ENCODE data around the gene CBLB.

CBLB gene

DNA sequence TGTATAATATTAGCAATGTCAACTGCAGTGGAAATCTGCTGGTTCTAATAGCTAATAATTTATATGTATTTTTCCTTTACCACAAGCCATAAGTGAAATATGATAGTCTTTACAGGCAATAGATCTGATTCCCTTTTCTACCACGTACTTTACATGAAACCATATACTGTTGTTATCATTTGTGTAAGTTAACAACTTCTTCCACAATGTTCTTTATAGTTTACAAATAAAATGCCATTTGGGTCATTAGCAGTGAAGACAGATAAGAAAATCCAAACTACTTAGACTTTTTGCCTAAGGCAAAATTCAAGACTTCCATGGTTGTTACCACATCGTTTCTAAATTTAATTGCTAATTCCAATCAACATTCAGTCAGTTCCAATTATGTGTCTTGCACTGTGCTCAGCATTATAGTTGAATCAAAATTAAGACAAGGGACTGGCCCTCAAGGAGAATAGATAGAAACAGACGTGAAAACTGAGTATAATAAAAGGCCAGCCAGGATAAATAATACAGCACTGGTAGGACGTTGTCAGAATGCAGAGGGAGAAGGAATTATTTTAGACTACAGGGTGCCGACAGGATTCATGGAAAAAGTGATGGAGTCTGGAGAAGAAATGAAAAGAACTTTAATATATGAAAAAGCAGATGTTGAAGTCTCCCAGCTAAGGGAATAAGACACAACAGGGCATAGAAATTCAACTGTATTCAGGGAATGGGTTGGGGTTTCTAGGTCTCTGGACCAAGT, 252.3 kb downstream of the CBLB start:
- DNase-seq (ENCODE audit: low read depth): no peak

DNA sequence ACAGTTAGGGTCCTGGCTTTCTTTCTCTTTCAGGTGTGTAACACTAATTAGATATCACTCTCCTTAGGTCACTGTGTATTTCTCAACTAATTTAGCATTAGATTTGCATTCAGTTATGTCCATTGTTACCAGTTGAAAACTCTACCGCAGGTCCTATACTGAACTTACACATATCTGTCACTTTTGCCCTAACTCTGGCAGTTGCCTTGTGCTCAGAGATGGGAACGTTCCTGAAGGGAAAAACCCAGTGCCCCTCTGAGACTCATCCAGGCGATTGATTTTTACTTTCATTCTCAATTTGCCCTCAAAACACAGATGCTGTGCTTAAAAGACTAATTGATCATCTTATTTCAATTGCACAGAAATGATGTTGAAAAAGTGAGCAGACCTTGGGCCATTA, 253.0 kb downstream of the CBLB start:
- no peak for DNase-seq (ENCODE audit: low read depth)

- no peak for DNase-seq (ENCODE audit: low read depth)
Measured at GRCh38 chr3:105614288-105615030, 254.4 kb downstream of the CBLB start.

DNA sequence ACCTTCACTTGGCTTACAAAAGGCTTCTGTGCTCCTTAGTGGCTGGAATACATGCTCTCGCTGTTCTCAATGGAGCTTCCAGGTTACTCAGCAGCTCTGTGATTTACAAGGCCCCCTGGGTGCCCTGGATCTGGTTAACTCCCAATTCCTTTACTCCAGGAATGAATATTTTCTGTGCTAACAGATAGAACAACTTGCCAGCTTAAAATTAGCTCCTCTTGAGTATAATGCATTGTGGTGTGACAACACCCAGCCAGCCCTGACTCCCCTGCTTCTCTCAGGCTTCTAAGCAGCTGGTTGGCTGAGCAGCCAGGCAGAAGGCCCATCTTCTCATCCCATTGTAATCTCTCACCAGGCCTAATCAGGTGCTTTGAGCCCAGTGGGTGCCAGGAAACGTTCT, 255.7 kb downstream of the CBLB start:
- DNase-seq (ENCODE audit: low read depth): no peak

DNA sequence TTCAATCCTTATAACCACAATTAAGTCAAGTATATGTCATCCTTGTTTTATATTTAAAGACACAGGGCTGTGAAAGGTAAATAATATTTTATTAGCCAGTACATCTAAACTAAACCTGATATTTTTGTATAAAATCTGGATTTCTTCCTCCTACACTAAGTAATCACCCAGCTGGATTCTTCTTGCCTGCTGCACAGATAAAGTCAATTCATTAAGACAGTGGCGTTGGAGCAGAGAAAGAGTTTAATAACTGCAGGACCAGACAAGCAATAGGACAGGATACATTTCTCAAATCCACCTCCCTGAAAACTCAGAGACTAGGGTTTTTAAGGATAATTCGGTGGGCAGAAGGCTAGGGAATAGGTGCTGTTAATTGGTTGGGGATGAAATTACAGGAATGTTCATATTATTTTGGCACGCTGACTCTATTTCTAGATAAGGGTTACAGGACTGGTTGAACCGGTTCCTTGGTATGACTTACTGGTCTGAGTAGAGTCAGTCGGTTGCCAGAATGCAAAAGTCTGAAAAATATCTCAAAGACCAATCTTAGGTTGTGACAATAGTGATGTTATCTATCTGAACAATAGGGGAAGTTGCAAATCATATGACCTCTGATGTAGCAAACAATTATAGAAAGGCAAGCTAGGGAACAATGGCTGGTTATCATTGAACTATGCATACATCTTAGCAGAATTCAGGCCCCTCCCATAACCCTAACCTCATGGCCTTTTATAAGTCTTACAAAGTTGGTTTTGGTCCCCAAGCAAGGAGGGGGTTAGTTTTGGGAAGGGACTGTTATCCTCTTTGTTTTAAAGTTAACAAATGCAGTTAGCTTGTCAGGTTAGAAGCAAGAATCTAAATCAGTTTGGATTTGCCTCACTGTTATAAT, 257.3 kb downstream of the CBLB start:
- no peak for DNase-seq (ENCODE audit: low read depth)

DNA sequence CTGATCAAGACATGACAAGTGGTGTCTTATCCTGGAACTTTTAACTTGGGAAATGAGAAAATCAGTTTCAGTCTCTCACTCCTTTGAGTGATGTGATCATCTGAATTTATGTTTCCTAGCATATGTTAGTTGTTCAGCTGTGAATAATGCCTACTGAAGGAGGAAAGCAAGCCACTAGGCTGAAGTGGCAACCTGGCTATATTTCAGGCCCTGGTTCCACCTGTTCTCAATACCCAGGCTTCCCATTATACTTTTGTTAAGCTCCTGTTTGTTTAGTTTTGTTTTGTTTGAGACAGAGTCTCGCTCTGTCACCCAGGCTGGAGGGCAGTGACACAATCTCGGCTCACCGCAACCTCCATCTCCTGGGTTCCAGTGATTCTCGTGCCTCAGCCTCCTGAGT, 258.3 kb downstream of the CBLB start:
- DNase-seq (ENCODE audit: low read depth): no peak

GRCh38 chr3:105608623-105609022, 260.2 kb downstream of the CBLB start:
- DNase-seq (ENCODE audit: low read depth): no peak

GRCh38 chr3:105606016-105606415, 262.8 kb downstream of the CBLB start:
- DNase-seq (ENCODE audit: low read depth): no peak

All from stimulated activated CD8-positive, alpha-beta memory T cell treated with anti-CD3 and anti-CD28 coated beads, Interleukin-4, amount 100 ng/mL, for 24 hours (primary cell).